Osteoblast (primary cell): ENCODE data around the gene ARHGEF7. TPM values are rescaled to one million over a fixed set of nuclear protein-coding genes. Genes with fewer than 3 reads are reported as not detected.

Experiments
- DNase-seq: peaks from one replicate; pipeline ENCODE4 v3.0.0; 2011; ENCODE audit warnings: low spot score, mixed read lengths; ENCODE audit not compliant: insufficient read length; ENCODE audit errors: missing footprints
- H2AFZ ChIP-seq: 2 replicates; pipeline ENCODE4 v1.6.0; 2011; ENCODE audit warnings: mild to moderate bottlenecking, low read length
- H3K27ac ChIP-seq: 2 replicates; pipeline ENCODE4 v1.5.1; 2011; ENCODE audit warnings: mild to moderate bottlenecking, low read depth, low read length, moderate library complexity
- H3K27me3 ChIP-seq: 2 replicates; pipeline ENCODE4 v1.6.0; 2012; ENCODE audit warnings: mild to moderate bottlenecking, control low read depth, inconsistent platforms, low read length, moderate library complexity; ENCODE audit not compliant: insufficient read depth
- H3K36me3 ChIP-seq: 2 replicates; pipeline ENCODE4 v1.5.1; 2011; ENCODE audit warnings: mild to moderate bottlenecking, low read length, control low read depth, moderate library complexity; ENCODE audit not compliant: insufficient read depth
- H3K4me1 ChIP-seq: 2 replicates; pipeline ENCODE4 v1.5.1; 2011; ENCODE audit warnings: mild to moderate bottlenecking, low read length, control low read depth, moderate library complexity; ENCODE audit not compliant: insufficient read depth
- H3K4me2 ChIP-seq: 2 replicates; pipeline ENCODE4 v1.6.0; 2011; ENCODE audit warnings: mild to moderate bottlenecking, low read length; ENCODE audit not compliant: insufficient read depth
- H3K4me3 ChIP-seq: fragments of 200-600 bp; sonication (generic); 3 replicates; pipeline ENCODE4 v1.5.1; 2012; ENCODE audit warnings: mild to moderate bottlenecking, low read length, inconsistent platforms; ENCODE audit not compliant: insufficient read depth
- H3K79me2 ChIP-seq: 2 replicates; pipeline ENCODE4 v1.6.0; 2012; ENCODE audit warnings: mild to moderate bottlenecking, low read length, control low read depth, inconsistent platforms; ENCODE audit not compliant: insufficient read depth
- H3K9me3 ChIP-seq: 2 replicates; pipeline ENCODE4 v1.5.1; 2011; ENCODE audit warnings: low read depth, low read length, control low read depth
- H4K20me1 ChIP-seq: 2 replicates; pipeline ENCODE4 v1.6.0; 2012; ENCODE audit warnings: mild to moderate bottlenecking, low read length, control low read depth; ENCODE audit not compliant: insufficient read depth
- total RNA-seq: library from RNA; depleted of rRNA; stranded (reverse); fragments of >200 nt; gene quantifications from 2 replicates; pipeline ENCODE4 v1.2.3, GENCODE V29; 2012
- TF ChIP-seq, protein P1 (sequence below): IDR thresholded peaks from 2 replicates; pipeline ENCODE4 v1.5.1; 2011; ENCODE audit warnings: mild to moderate bottlenecking, low read depth, low read length, moderate library complexity; ENCODE audit errors: extremely low read depth

The ARHGEF7 gene
- total RNA-seq, 1 donor, result 27.5 TPM

GRCh38 chr13:111140562-111141105 is 25.5 kb downstream of the ARHGEF7 start:
- TF ChIP-seq, protein P1, sequence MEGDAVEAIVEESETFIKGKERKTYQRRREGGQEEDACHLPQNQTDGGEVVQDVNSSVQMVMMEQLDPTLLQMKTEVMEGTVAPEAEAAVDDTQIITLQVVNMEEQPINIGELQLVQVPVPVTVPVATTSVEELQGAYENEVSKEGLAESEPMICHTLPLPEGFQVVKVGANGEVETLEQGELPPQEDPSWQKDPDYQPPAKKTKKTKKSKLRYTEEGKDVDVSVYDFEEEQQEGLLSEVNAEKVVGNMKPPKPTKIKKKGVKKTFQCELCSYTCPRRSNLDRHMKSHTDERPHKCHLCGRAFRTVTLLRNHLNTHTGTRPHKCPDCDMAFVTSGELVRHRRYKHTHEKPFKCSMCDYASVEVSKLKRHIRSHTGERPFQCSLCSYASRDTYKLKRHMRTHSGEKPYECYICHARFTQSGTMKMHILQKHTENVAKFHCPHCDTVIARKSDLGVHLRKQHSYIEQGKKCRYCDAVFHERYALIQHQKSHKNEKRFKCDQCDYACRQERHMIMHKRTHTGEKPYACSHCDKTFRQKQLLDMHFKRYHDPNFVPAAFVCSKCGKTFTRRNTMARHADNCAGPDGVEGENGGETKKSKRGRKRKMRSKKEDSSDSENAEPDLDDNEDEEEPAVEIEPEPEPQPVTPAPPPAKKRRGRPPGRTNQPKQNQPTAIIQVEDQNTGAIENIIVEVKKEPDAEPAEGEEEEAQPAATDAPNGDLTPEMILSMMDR, result no peak
- Histone ChIP-seq H3K9me3 (no peaks in the 10 kb centered on the region), H2AFZ (no peak overlapping the region), H3K4me3 (no peak overlapping the region), H3K27me3 (peaks cover 17% of the 10 kb centered on the region), H3K27ac (no peak overlapping the region), H3K4me1 (no peaks in the 10 kb centered on the region), H3K79me2 (no peaks in the 10 kb centered on the region), H3K36me3 (no peaks in the 10 kb centered on the region), H3K4me2 (no peak overlapping the region), H4K20me1 (no peaks in the 10 kb centered on the region)
- DNase-seq, result no peak

- DNase-seq, result no peak
- TF ChIP-seq, protein P1, result no peak
- no peaks in the 10 kb centered on the region for H3K4me1 ChIP-seq
- no peaks in the 10 kb centered on the region for H4K20me1 ChIP-seq
- H3K36me3 ChIP-seq, result no peaks in the 10 kb centered on the region
- H3K4me3 ChIP-seq, result no peak overlapping the region
- no peaks in the 10 kb centered on the region for H3K9me3 ChIP-seq
- H3K4me2 ChIP-seq, result no peak overlapping the region
- H3K27me3 ChIP-seq, result peaks cover 21% of the 10 kb centered on the region
- H2AFZ ChIP-seq, result no peak overlapping the region
- H3K27ac ChIP-seq, result no peak overlapping the region
- no peaks in the 10 kb centered on the region for H3K79me2 ChIP-seq
Measured at GRCh38 chr13:111142472-111142871, 27.4 kb downstream of the ARHGEF7 start.

- DNase-seq, result peak; percentile 48
- Histone ChIP-seq H3K36me3 (no peaks in the 10 kb centered on the region), H3K4me2 (no peak overlapping the region), H3K9me3 (no peaks in the 10 kb centered on the region), H3K4me3 (no peak overlapping the region), H2AFZ (no peak overlapping the region), H4K20me1 (no peaks in the 10 kb centered on the region), H3K27me3 (peaks cover 24% of the 10 kb centered on the region), H3K4me1 (no peaks in the 10 kb centered on the region), H3K79me2 (no peaks in the 10 kb centered on the region), H3K27ac (no peak overlapping the region)
- TF ChIP-seq, protein P1, result no peak
Measured at GRCh38 chr13:111143865-111144540, 28.9 kb downstream of the ARHGEF7 start.

- H4K20me1 ChIP-seq, result no peaks in the 10 kb centered on the region
Measured at GRCh38 chr13:111145071-111145470, 30.0 kb downstream of the ARHGEF7 start.

More at GRCh38 chr13:111145071-111145470, 30.0 kb downstream of the ARHGEF7 start:
- no peaks in the 10 kb centered on the region for H3K9me3 ChIP-seq
- no peaks in the 10 kb centered on the region for H3K79me2 ChIP-seq
- H3K4me3 ChIP-seq, result no peak overlapping the region
- no peak overlapping the region for H3K4me2 ChIP-seq
- no peaks in the 10 kb centered on the region for H3K4me1 ChIP-seq
- H2AFZ ChIP-seq, result no peak overlapping the region
- DNase-seq, result no peak
- no peak overlapping the region for H3K27ac ChIP-seq
- no peaks in the 10 kb centered on the region for H3K36me3 ChIP-seq
- peaks cover 27% of the 10 kb centered on the region for H3K27me3 ChIP-seq
- TF ChIP-seq, protein P1, result no peak
